HG02623 (cell line): ENCODE results near the gene CDK11A.
"Not testable (repeated sequence)": the region's sequence is repeated elsewhere in the genome, so short reads cannot be mapped to it uniquely, and the experiment has no call there.

ENCODE experiments used
- ATAC-seq: cut with Tn5 transposase; IDR thresholded peaks from one replicate; pipeline ENCODE4 v1.9.1; 2021; ENCODE audit warnings: moderate library complexity; ENCODE audit not compliant: unreplicated experiment

Gene CDK11A

GRCh38 chr1:1726088-1726487, 1.9 kb upstream of the CDK11A start:
- ATAC-seq = not testable (repeated sequence)

GRCh38 chr1:1721201-1721600, 3.0 kb downstream of the CDK11A start:
- no peak for ATAC-seq

DNA sequence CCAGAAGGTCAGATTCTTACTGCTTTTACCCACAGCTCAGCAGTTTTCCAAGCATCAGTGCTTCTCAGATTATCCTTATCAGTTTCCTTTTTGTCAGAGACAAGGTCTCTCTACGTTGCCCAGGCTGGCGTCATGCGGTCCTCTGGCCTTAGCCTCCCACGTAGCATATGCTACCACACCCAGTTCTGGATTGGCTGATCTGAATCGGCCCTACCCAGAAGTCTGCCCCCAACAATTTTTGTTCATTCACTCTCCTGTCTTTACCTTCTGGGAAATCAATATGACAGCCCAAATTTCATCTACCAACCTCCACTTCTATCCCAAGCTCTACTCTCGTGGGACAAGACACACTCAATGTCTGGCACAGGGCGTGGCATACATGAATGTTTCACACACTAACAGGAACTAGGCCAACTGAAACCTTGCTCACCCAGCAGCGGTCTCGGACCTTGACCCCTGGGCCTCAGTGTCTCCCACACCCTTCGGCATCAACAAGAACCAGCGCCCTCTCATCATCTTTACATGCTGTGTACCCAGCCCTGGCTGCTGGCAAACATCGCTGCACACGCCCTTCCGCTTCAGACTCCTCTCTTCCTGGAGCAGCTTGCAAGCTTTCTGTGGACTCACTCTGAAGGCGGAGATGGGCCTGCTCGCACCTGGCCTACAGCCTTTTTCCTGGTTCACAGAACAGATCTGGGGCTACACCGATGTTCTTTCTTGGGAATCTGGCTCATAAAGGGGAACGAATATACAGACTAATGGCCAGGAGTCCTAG, 8.9 kb downstream of the CDK11A start:
- not testable (repeated sequence) for ATAC-seq

GRCh38 chr1:1707897-1708296, 16.3 kb downstream of the CDK11A start:
- not testable (repeated sequence) for ATAC-seq

DNA sequence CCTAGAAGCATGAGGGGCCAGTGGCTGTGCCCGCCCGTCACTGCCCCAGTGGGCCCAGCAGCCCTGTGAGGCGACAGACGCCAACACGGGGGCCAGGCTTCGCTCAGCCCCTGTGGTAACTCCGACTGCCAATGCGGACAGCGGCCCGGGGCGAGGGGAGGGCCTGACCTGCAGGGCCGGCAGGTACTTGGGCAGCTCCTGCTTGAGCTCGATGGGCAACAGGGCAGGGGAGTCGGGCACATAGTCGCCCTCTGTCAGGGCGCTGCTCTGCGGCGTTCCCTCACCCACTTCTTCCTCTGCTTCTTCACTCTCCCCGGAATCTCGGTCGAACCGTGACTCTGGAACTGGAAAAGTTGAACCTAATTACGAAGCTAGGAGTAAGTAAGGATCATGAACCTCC, 16.9 kb downstream of the CDK11A start:
- not testable (repeated sequence) for ATAC-seq

- ATAC-seq = not testable (repeated sequence)
These were observed 18.5 kb downstream of the CDK11A start for GRCh38 chr1:1705623-1706022.

- not testable (repeated sequence) for ATAC-seq
These were observed 19.7 kb downstream of the CDK11A start for GRCh38 chr1:1704284-1704957.

DNA sequence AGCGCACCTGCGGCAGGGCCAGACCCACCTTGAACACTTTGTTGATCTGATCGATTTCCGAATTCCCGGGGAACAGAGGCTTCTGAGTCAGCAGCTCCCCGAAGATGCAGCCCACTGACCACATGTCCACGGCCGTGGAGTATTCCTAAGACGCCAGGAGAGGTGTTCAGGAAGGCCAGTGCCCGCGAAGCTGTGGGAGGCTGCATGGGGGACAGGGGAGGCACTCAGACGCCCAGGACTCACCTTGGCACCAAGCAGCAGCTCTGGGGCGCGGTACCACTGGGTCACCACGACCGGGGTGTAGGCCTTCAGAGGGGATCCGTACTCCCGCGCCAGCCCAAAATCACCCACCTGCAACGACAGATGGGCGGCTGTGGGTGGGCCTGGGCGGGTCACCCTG, 20.4 kb downstream of the CDK11A start:
- ATAC-seq = no peak

- not testable (repeated sequence) for ATAC-seq
These were observed 21.7 kb downstream of the CDK11A start for GRCh38 chr1:1702506-1702905.

- not testable (repeated sequence) for ATAC-seq
These were observed 23.6 kb downstream of the CDK11A start for GRCh38 chr1:1700557-1700956.

GRCh38 chr1:1700067-1700466, 24.1 kb downstream of the CDK11A start:
- ATAC-seq = not testable (repeated sequence)

DNA sequence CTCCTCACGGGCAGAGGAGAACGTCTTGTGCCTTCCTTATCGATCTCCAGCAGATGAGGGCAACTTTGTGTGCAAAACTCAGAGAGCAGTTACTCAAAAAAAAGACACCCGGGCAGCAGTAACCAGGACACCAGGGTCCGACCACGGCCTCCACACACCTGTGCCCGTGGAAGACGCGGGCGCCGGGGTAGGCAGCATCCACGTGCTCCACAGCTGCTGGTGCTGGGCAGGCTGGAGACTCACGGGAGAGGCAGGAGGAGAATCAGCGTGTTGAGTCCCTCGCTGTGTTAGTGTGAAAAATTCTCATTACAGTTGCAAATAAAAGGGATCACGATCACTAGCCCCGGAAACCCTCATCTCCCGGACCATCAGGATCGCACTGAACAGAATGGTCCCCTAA, 25.1 kb downstream of the CDK11A start:
- ATAC-seq = not testable (repeated sequence)

DNA sequence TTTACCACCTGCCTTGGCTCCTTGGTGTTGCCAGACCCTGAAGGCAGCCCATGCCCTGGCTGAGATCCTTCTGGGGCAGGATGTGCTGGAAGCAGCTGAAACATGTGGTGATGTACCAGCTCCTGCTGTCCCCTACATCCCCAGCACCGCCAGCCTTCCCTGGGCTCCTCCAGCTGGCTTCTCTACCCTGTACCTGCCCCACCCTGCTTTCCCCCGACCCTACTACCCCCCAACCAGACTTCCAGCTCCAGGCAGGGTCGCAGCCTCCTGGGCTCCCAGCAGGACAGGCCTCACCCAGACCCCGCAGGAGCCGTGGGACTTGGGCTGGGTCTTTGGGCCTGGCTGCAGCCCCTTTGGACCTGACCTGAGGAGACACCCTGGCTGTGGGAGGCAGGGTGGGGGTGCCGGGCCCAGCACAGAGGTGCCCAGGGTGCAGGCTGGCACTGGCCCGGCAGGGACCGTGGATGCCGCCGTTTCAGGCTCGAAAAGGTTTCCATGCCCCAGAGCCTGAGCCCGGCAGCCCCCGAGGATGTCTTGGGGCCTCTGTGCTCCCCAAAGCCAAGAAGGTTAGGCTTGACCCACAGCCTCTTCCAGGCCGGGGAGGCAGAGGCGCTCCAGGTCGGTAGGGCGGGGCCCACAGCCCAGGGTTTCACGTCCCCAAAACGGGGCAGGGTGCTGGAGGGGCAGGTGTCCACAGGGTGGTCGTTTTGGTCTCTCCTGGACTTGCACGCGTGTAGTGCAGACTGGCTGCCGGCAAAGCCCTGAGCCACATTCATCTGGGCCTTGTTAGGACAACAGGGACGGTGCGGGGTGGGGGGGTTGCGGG, 26.6 kb downstream of the CDK11A start:
- not testable (repeated sequence) for ATAC-seq

DNA sequence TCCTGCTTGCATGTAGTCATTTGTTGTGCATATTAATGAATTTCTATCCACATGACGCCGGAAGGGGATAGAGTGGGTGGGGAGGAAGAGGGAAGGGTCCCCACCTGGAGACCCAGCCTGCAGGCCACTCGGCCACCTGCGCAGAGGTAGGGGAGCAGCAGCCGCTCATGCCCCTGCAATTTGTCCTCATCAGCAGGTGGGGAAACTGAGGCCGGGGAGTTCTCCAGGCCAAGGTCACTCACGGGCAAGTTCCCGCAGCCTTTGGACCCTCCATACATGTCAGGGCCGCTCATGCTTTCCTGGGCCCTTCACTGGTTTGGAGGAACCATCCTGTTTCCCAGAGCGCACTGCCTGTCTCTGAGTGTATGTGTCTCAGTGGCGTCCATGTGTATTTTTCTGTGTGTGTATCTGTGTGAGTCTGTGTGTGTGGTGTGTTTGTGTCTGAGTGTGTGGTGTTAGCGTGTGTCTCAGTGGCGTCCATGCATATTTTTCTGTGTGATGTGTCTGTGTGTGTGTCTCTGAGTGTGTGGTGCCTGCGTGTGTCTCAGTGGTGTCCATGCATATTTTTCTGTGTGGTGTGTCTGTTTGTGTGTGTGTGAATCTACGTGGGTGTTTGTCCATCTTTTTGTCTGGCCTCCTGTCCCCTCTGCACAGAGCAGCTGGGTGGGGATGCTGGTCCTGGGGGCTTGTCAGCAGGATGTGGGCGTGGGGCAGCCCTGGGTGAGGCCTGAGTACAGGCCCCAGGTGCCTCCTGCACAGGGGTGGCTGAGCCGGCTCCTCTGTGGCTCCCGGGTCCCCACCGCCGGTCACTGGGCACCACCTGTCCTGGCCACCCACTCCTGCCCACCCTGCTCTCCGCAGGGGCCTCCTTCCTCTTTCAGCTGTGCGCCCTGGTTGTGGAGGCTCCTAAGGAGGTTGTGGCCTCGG, 27.5 kb downstream of the CDK11A start:
- not testable (repeated sequence) for ATAC-seq

DNA sequence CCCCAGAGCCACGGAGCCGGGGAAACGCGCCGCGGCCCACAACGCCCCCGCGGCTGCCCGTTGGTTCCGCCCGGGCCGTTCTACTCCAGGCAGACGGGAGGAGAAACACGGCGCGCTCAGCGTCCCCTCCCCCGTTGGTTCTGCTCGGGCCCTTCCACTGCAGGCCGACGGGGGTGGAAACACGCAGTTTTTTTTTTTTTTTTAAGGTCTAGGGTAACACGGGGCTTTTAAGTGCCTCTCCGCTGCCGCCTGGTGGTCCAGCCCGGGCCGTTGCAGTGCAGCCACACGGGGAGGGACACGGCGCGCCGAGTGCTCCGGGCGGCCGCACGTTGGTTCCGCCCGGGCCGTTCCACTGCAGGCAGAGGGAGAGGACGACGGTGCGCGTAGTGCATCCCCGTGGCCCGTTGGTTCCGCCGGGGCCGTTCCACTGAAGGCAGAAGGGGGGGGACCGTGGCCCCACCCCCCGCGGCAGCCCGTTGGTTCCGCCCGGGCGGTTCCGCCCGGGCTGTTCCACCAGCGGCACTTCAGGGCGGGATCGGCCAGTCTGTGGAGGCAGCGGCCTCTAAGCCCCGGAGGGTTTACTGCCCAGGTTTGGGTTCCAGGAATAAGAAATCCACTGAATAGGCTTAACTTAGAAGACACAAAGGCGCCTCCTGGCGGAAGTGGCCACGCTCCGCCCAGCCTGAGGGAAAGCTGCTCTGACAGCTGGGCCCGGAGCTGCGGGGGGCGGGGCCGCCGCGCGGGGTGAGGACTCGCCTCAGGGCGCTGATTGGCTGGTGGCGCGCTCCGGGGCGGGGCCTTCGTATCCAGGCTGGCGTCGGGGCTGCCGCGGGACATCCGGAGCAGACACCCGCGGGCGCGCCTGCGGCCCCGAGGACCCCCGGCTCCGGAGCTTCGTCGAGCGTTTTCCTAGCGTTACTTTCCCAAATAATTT, 31.2 kb downstream of the CDK11A start, which contains the start of gene SLC35E2B:
Gene SLC35E2B (minus strand): TSS at position 82 of the 934 bp plus-strand sequence. CDS start 16,096 bp downstream, outside the sequence.
- peak; percentile 73 for ATAC-seq

DNA sequence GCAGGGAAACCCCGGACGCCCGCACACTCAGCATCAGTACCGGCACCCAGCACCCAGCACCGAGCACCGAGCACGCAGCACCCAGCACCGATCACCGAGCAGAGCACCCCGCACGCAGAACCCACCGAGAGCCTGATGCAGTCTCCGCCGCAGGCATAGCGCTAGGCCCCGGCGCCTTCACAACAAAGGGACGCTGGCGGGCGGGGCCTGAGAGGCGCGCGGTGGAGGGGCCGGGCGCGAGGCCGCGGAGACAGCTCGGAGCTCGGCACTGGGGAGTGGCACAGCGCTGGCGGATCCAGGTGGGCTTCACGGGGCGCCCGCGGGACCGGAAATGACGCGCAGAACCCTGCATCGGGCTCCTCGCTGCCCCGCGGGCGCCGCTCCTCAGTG, 31.8 kb downstream of the CDK11A start:
- ATAC-seq = peak; percentile 29

- ATAC-seq = not testable (repeated sequence)
These were observed 32.7 kb downstream of the CDK11A start for GRCh38 chr1:1691443-1691842.

DNA sequence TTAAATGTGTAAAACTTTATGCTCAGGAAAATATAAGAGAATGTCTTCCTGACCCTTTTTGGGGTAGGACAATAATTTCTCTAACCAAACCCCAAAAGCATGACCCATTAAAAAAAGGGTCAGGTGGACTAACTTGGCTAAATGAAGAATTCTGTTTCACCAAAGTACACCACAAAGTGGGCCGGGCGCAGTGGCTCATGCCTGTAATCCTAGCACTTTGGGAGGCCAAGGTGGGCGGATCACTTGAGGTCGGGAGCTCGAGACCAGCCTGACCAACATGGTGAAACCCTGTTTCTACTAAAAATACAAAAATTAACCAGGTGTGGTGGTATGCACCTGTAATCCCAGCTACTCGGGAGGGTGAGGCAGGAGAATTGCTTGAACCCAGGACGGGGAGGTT, 34.6 kb downstream of the CDK11A start:
- not testable (repeated sequence) for ATAC-seq

- no peak for ATAC-seq
These were observed 36.3 kb downstream of the CDK11A start for GRCh38 chr1:1687846-1688245.
